Activated CD4-positive, alpha-beta T cell treated with anti-CD3 and anti-CD28 coated beads for 24 hours (primary cell): ENCODE results near the gene OAT.
"Not testable (repeated sequence)": the region's sequence is repeated elsewhere in the genome, so short reads cannot be mapped to it uniquely, and the experiment has no call there.

Experiments used
- DNase-seq, 2 donors: peaks; one replicate each; pipeline ENCODE4 v3.0.0-alpha.2; 2020; ENCODE audit warnings: low read depth in 2 of 2

OAT gene

GRCh38 chr10:124378881-124379471 is 39.7 kb downstream of the OAT start:
- DNase-seq: no peak

- DNase-seq: no peak
Measured at GRCh38 chr10:124378271-124378670, 40.5 kb downstream of the OAT start.

GRCh38 chr10:124377101-124377500 is 41.6 kb downstream of the OAT start:
- no peak for DNase-seq

- DNase-seq: no peak
Measured at GRCh38 chr10:124376411-124376810, 42.3 kb downstream of the OAT start.

- no peak for DNase-seq
Measured at GRCh38 chr10:124375691-124376090, 43.0 kb downstream of the OAT start.

GRCh38 chr10:124375353-124375614 is 43.4 kb downstream of the OAT start:
- no peak for DNase-seq

- DNase-seq: no peak
Measured at GRCh38 chr10:124374535-124375352, 44.0 kb downstream of the OAT start.

- no peak for DNase-seq
Measured at GRCh38 chr10:124372899-124373298, 45.8 kb downstream of the OAT start.

GRCh38 chr10:124370426-124370825 is 48.3 kb downstream of the OAT start:
- DNase-seq: no peak

- DNase-seq: no peak
Measured at GRCh38 chr10:124369986-124370385, 48.7 kb downstream of the OAT start.

GRCh38 chr10:124369533-124369932 is 49.2 kb downstream of the OAT start:
- DNase-seq: not testable (repeated sequence)

- DNase-seq: no peak
Measured at GRCh38 chr10:124369066-124369465, 49.7 kb downstream of the OAT start.

- no peak for DNase-seq
Measured at GRCh38 chr10:124367936-124368335, 50.8 kb downstream of the OAT start.

GRCh38 chr10:124367414-124367813 is 51.3 kb downstream of the OAT start:
- DNase-seq: no peak

GRCh38 chr10:124366825-124367224 is 51.9 kb downstream of the OAT start:
- no peak for DNase-seq

GRCh38 chr10:124366343-124366742 is 52.4 kb downstream of the OAT start:
- no peak for DNase-seq

GRCh38 chr10:124364674-124365073 is 54.0 kb downstream of the OAT start:
- no peak for DNase-seq

GRCh38 chr10:124362568-124362967 is 56.2 kb downstream of the OAT start:
- DNase-seq: no peak

- no peak for DNase-seq
Measured at GRCh38 chr10:124359336-124359832, 59.3 kb downstream of the OAT start.

- no peak for DNase-seq
Measured at GRCh38 chr10:124357561-124357885, 61.2 kb downstream of the OAT start.

- no peak for DNase-seq
Measured at GRCh38 chr10:124356701-124357560, 61.8 kb downstream of the OAT start.
